Neural progenitor cell (in vitro differentiated cells): ENCODE measurements around the gene NCOA3. TPM values are rescaled to one million over a fixed set of nuclear protein-coding genes. Genes with fewer than 3 reads are reported as not detected.

ENCODE experiments used
- DNase-seq: peaks from one replicate; pipeline ENCODE4 v3.0.0-alpha.2; 2016; ENCODE audit warnings: low spot score
- H2AFZ ChIP-seq: fragments of 200-600 bp; sonication (generic); replicated peaks from 2 replicates; pipeline ENCODE4 v1.6.1; 2016; ENCODE audit warnings: antibody characterized with exemption
- H3F3A ChIP-seq: fragments of 200-600 bp; sonication (generic); 2 replicates; pipeline ENCODE4 v1.6.1; 2016; ENCODE audit warnings: antibody characterized with exemption, low read depth
- H3K27ac ChIP-seq: fragments of 200-600 bp; sonication (generic); 2 replicates; pipeline ENCODE4 v1.5.1; 2016; ENCODE audit warnings: mild to moderate bottlenecking
- H3K27me3 ChIP-seq: fragments of 200-600 bp; sonication (generic); 2 replicates; pipeline ENCODE4 v1.6.1; 2016; ENCODE audit warnings: mild to moderate bottlenecking, moderate library complexity
- H3K36me3 ChIP-seq: fragments of 200-600 bp; sonication (generic); 2 replicates; pipeline ENCODE4 v1.5.1; 2016
- H3K4me1 ChIP-seq: fragments of 200-600 bp; sonication (generic); 2 replicates; pipeline ENCODE4 v1.6.1; 2016; ENCODE audit warnings: mixed run types
- H3K4me2 ChIP-seq: fragments of 200-600 bp; sonication (generic); 2 replicates; pipeline ENCODE4 v1.6.1; 2016
- H3K4me3 ChIP-seq: fragments of 200-600 bp; sonication (generic); 2 replicates; pipeline ENCODE4 v1.5.1; 2016
- H3K79me2 ChIP-seq: fragments of 200-600 bp; sonication (generic); 2 replicates; pipeline ENCODE4 v1.6.1; 2016; ENCODE audit warnings: low read depth
- H3K9ac ChIP-seq: fragments of 200-600 bp; sonication (generic); 2 replicates; pipeline ENCODE4 v1.6.1; 2016
- H3K9me3 ChIP-seq: fragments of 200-600 bp; sonication (generic); 2 replicates; pipeline ENCODE4 v1.5.1; 2016; ENCODE audit warnings: low read depth
- H4K20me1 ChIP-seq: fragments of 200-600 bp; sonication (generic); 2 replicates; pipeline ENCODE4 v1.6.1; 2016; ENCODE audit warnings: low read depth
- H3K27ac Mint-ChIP-seq: 3 replicates; pipeline ENCODE4 v1.8.0; 2021; ENCODE audit warnings: mixed read lengths
- H3K27me3 Mint-ChIP-seq: 2 replicates; pipeline ENCODE4 v1.8.0; 2022; ENCODE audit warnings: low read depth, mild to moderate bottlenecking, inconsistent platforms, moderate library complexity, mixed read lengths; ENCODE audit not compliant: insufficient read depth
- H3K36me3 Mint-ChIP-seq: 3 replicates; pipeline ENCODE4 v1.8.0; 2021; ENCODE audit warnings: mixed read lengths
- H3K4me1 Mint-ChIP-seq: 3 replicates; pipeline ENCODE4 v1.8.0; 2021; ENCODE audit warnings: mixed read lengths
- H3K4me3 Mint-ChIP-seq: 3 replicates; pipeline ENCODE4 v1.8.0; 2021; ENCODE audit warnings: mild to moderate bottlenecking, moderate library complexity, mixed read lengths
- H3K9me3 Mint-ChIP-seq: 3 replicates; pipeline ENCODE4 v1.8.0; 2020; ENCODE audit warnings: mixed read lengths
- CTCF ChIP-seq: fragments of 200-600 bp; sonication (generic); IDR thresholded peaks from 2 replicates; pipeline ENCODE4 v1.5.1; 2017; ENCODE audit warnings: antibody characterized with exemption, mild to moderate bottlenecking
- EZH2 ChIP-seq: fragments of 200-600 bp; sonication (generic); IDR thresholded peaks from 2 replicates; pipeline ENCODE4 v1.6.1; 2017; ENCODE audit warnings: antibody characterized with exemption, mild to moderate bottlenecking, moderate library complexity
- EZH2phosphoT487 ChIP-seq: fragments of 200-600 bp; sonication (generic); IDR thresholded peaks from 2 replicates; pipeline ENCODE4 v1.6.1; 2017; ENCODE audit warnings: antibody characterized with exemption
- total RNA-seq: library from RNA; depleted of rRNA; stranded (reverse); fragments of >200 nt; gene quantifications from 2 replicates; pipeline ENCODE4 v1.2.3, GENCODE V29; 2015; ENCODE audit warnings: low replicate concordance

The NCOA3 gene
- total RNA-seq, 1 donor from 2014 or later, result 64.5 TPM

- H3K27ac ChIP-seq, result no peak overlapping the region
- peaks cover 14% of the 10 kb centered on the region for H3K4me1 ChIP-seq
- no peak overlapping the region for H3K4me2 ChIP-seq
- Mint-ChIP-seq H3K27me3 (no peaks in the 10 kb centered on the region), H3K27ac (no peak overlapping the region), H3K36me3 (peaks cover 5% of the 10 kb centered on the region), H3K4me3 (no peak overlapping the region), H3K4me1 (peaks cover 32% of the 10 kb centered on the region), H3K9me3 (no peaks in the 10 kb centered on the region)
- peaks cover 22% of the 10 kb centered on the region for H3F3A ChIP-seq
- peaks cover 100% of the 10 kb centered on the region for H3K79me2 ChIP-seq
- no peak for DNase-seq
- no peaks in the 10 kb centered on the region for H3K9me3 ChIP-seq
- no peaks in the 10 kb centered on the region for H3K27me3 ChIP-seq
- no peak overlapping the region for H2AFZ ChIP-seq
- TF ChIP-seq EZH2 (no peak), CTCF (no peak), EZH2phosphoT487 (no peak)
- peaks cover 78% of the 10 kb centered on the region for H4K20me1 ChIP-seq
- H3K36me3 ChIP-seq, result no peaks in the 10 kb centered on the region
- H3K4me3 ChIP-seq, result no peak overlapping the region
- no peak overlapping the region for H3K9ac ChIP-seq
Observed at GRCh38 chr20:47547034-47547387, 45.3 kb downstream of the NCOA3 start.

GRCh38 chr20:47549671-47550070, 48.0 kb downstream of the NCOA3 start:
- Mint-ChIP-seq H3K27me3 (no peaks in the 10 kb centered on the region), H3K36me3 (peaks cover 5% of the 10 kb centered on the region), H3K27ac (no peak overlapping the region), H3K9me3 (peaks cover 4% of the 10 kb centered on the region), H3K4me1 (peaks cover 17% of the 10 kb centered on the region), H3K4me3 (no peak overlapping the region)
- Histone ChIP-seq H3K4me1 (no peaks in the 10 kb centered on the region), H3K27me3 (no peaks in the 10 kb centered on the region), H3K27ac (no peak overlapping the region), H3K9ac (no peak overlapping the region), H3K79me2 (peaks cover 91% of the 10 kb centered on the region), H3K9me3 (no peaks in the 10 kb centered on the region), H3K4me2 (no peak overlapping the region), H3K4me3 (no peak overlapping the region), H4K20me1 (peaks cover 56% of the 10 kb centered on the region), H2AFZ (no peak overlapping the region), H3F3A (peaks cover 7% of the 10 kb centered on the region), H3K36me3 (no peaks in the 10 kb centered on the region)
- no peak for TF ChIP-seq CTCF
- TF ChIP-seq EZH2phosphoT487, result no peak
- TF ChIP-seq EZH2, result no peak
- DNase-seq, result no peak

GRCh38 chr20:47551222-47551621, 49.5 kb downstream of the NCOA3 start:
- H3K27me3 ChIP-seq, result no peaks in the 10 kb centered on the region

More at GRCh38 chr20:47551222-47551621, 49.5 kb downstream of the NCOA3 start:
- H3K36me3 ChIP-seq, result no peaks in the 10 kb centered on the region
- H3K79me2 ChIP-seq, result peaks cover 91% of the 10 kb centered on the region
- H3K4me3 ChIP-seq, result no peak overlapping the region
- H3K27ac ChIP-seq, result no peak overlapping the region
- H4K20me1 ChIP-seq, result peaks cover 57% of the 10 kb centered on the region
- no peaks in the 10 kb centered on the region for H3K27me3 Mint-ChIP-seq
- peaks cover 4% of the 10 kb centered on the region for H3K9me3 Mint-ChIP-seq
- H3K4me1 ChIP-seq, result peaks cover 5% of the 10 kb centered on the region
- no peak overlapping the region for H3K27ac Mint-ChIP-seq
- peaks cover 17% of the 10 kb centered on the region for H3K4me1 Mint-ChIP-seq
- H3K4me2 ChIP-seq, result no peak overlapping the region
- H2AFZ ChIP-seq, result no peak overlapping the region
- H3F3A ChIP-seq, result peaks cover 10% of the 10 kb centered on the region
- TF ChIP-seq CTCF, result no peak
- TF ChIP-seq EZH2, result no peak
- no peak for TF ChIP-seq EZH2phosphoT487
- no peak overlapping the region for H3K4me3 Mint-ChIP-seq
- H3K9ac ChIP-seq, result no peak overlapping the region
- H3K9me3 ChIP-seq, result no peaks in the 10 kb centered on the region
- no peak for DNase-seq
- H3K36me3 Mint-ChIP-seq, result peaks cover 3% of the 10 kb centered on the region
